Middle frontal gyrus (tissue), 1 donor: ENCODE data around the gene TGFBRAP1.

ENCODE experiments used
- DNase-seq: peaks from one replicate; pipeline ENCODE4 v3.0.0-alpha.2; 2015; ENCODE audit warnings: low spot score; ENCODE audit errors: extremely low spot score

TGFBRAP1 gene

GRCh38 chr2:105329561-105330495 is at the start of gene TGFBRAP1:
Gene TGFBRAP1 (minus strand): TSS chr2:105329735. CDS start chr2:105308301, 21,434 bp downstream.
- peak; percentile 37 for DNase-seq

- no peak for DNase-seq
Observed at GRCh38 chr2:105378921-105379383, 49.4 kb upstream of the TGFBRAP1 start.

- no peak for DNase-seq
Observed at GRCh38 chr2:105378276-105378840, 48.8 kb upstream of the TGFBRAP1 start.

- DNase-seq, result no peak
Observed at GRCh38 chr2:105377871-105378270, 48.3 kb upstream of the TGFBRAP1 start.

- no peak for DNase-seq
Observed at GRCh38 chr2:105376789-105377240, 47.3 kb upstream of the TGFBRAP1 start.

GRCh38 chr2:105376010-105376409 is 46.5 kb upstream of the TGFBRAP1 start:
- DNase-seq, result no peak

GRCh38 chr2:105375001-105375561 is 45.5 kb upstream of the TGFBRAP1 start:
- DNase-seq, result no peak

- DNase-seq, result no peak
Observed at GRCh38 chr2:105373895-105374401, 44.4 kb upstream of the TGFBRAP1 start.

GRCh38 chr2:105373344-105373781 is 43.8 kb upstream of the TGFBRAP1 start:
- DNase-seq, result no peak

- no peak for DNase-seq
Observed at GRCh38 chr2:105371810-105372209, 42.3 kb upstream of the TGFBRAP1 start.

GRCh38 chr2:105371156-105371555 is 41.6 kb upstream of the TGFBRAP1 start:
- DNase-seq, result no peak

GRCh38 chr2:105369777-105370690 is 40.5 kb upstream of the TGFBRAP1 start:
- DNase-seq, result peak; percentile 75

- DNase-seq, result no peak
Observed at GRCh38 chr2:105368759-105369408, 39.3 kb upstream of the TGFBRAP1 start.

GRCh38 chr2:105365206-105365605 is 35.7 kb upstream of the TGFBRAP1 start:
- DNase-seq, result no peak

- DNase-seq, result peak; percentile 6
Observed at GRCh38 chr2:105364436-105365139, 35.1 kb upstream of the TGFBRAP1 start.

- no peak for DNase-seq
Observed at GRCh38 chr2:105362862-105363591, 33.5 kb upstream of the TGFBRAP1 start.

- DNase-seq, result no peak
Observed at GRCh38 chr2:105361102-105361889, 31.8 kb upstream of the TGFBRAP1 start.

GRCh38 chr2:105358593-105358992 is 29.1 kb upstream of the TGFBRAP1 start:
- no peak for DNase-seq
